ENCODE data around the gene CD82. TPM values are rescaled to one million over a fixed set of nuclear protein-coding genes. Genes with fewer than 3 reads are reported as not detected.

CD82 gene
- total RNA-seq, 1 donor, result 23.2 TPM

GRCh38 chr11:44570411-44571155 is 5.1 kb downstream of the CD82 start:
- H3K27ac ChIP-seq (ENCODE audit: low read depth, low read length), result no peak overlapping the region
- no peaks in the 10 kb centered on the region for H3K36me3 ChIP-seq (ENCODE audit: insufficient read depth, low read length)
- no peak for TF ChIP-seq CTCF (IDR thresholded peaks at IDR 0.05; ENCODE audit: extremely low read depth, low read depth, low read length)
- H3K79me2 ChIP-seq (ENCODE audit: insufficient read depth, low read length), result peaks cover 52% of the 10 kb centered on the region
- no peak overlapping the region for H2AFZ ChIP-seq (ENCODE audit: low read length)
- H3K4me2 ChIP-seq (ENCODE audit: insufficient read depth, low read length), result no peak overlapping the region
- no peak overlapping the region for H3K4me3 ChIP-seq (ENCODE audit: insufficient read depth, low read length)
- DNase-seq (ENCODE audit: insufficient read length, low spot score, missing footprints), result no peak
- H3K27me3 ChIP-seq (ENCODE audit: insufficient read depth, low read length), result no peaks in the 10 kb centered on the region
- H4K20me1 ChIP-seq (ENCODE audit: insufficient read depth, low read length), result no peaks in the 10 kb centered on the region
- H3K9me3 ChIP-seq (ENCODE audit: low read depth, low read length), result no peaks in the 10 kb centered on the region
- H3K4me1 ChIP-seq (ENCODE audit: insufficient read depth, low read length), result peaks cover 85% of the 10 kb centered on the region

- TF ChIP-seq CTCF (IDR thresholded peaks at IDR 0.05; ENCODE audit: extremely low read depth, low read depth, low read length), result no peak
- no peaks in the 10 kb centered on the region for H3K9me3 ChIP-seq (ENCODE audit: low read depth, low read length)
- H3K27me3 ChIP-seq (ENCODE audit: insufficient read depth, low read length), result no peaks in the 10 kb centered on the region
- no peak overlapping the region for H3K27ac ChIP-seq (ENCODE audit: low read depth, low read length)
- H3K4me2 ChIP-seq (ENCODE audit: insufficient read depth, low read length), result no peak overlapping the region
- DNase-seq (ENCODE audit: insufficient read length, low spot score, missing footprints), result no peak
- peaks cover 40% of the 10 kb centered on the region for H3K79me2 ChIP-seq (ENCODE audit: insufficient read depth, low read length)
- H3K36me3 ChIP-seq (ENCODE audit: insufficient read depth, low read length), result no peaks in the 10 kb centered on the region
- no peak overlapping the region for H2AFZ ChIP-seq (ENCODE audit: low read length)
- no peaks in the 10 kb centered on the region for H4K20me1 ChIP-seq (ENCODE audit: insufficient read depth, low read length)
- peaks cover 85% of the 10 kb centered on the region for H3K4me1 ChIP-seq (ENCODE audit: insufficient read depth, low read length)
- H3K4me3 ChIP-seq (ENCODE audit: insufficient read depth, low read length), result no peak overlapping the region
Measured at GRCh38 chr11:44571871-44572270, 6.4 kb downstream of the CD82 start.

- Histone ChIP-seq H3K4me1 (ENCODE audit: insufficient read depth, low read length) (peaks cover 85% of the 10 kb centered on the region), H3K9me3 (ENCODE audit: low read depth, low read length) (no peaks in the 10 kb centered on the region), H4K20me1 (ENCODE audit: insufficient read depth, low read length) (no peaks in the 10 kb centered on the region), H3K4me2 (ENCODE audit: insufficient read depth, low read length) (no peak overlapping the region), H2AFZ (ENCODE audit: low read length) (no peak overlapping the region), H3K4me3 (ENCODE audit: insufficient read depth, low read length) (no peak overlapping the region), H3K27ac (ENCODE audit: low read depth, low read length) (peak overlapping the region; percentile 93), H3K79me2 (ENCODE audit: insufficient read depth, low read length) (peaks cover 37% of the 10 kb centered on the region), H3K27me3 (ENCODE audit: insufficient read depth, low read length) (no peaks in the 10 kb centered on the region), H3K36me3 (ENCODE audit: insufficient read depth, low read length) (no peaks in the 10 kb centered on the region)
- DNase-seq (ENCODE audit: insufficient read length, low spot score, missing footprints), result no peak
- no peak for TF ChIP-seq CTCF (IDR thresholded peaks at IDR 0.05; ENCODE audit: extremely low read depth, low read depth, low read length)
Measured at GRCh38 chr11:44572436-44572835, 7.0 kb downstream of the CD82 start.

GRCh38 chr11:44572884-44573283 is 7.4 kb downstream of the CD82 start:
- no peak overlapping the region for H3K4me2 ChIP-seq (ENCODE audit: insufficient read depth, low read length)
- H3K27ac ChIP-seq (ENCODE audit: low read depth, low read length), result peak overlapping the region; percentile 93
- H3K27me3 ChIP-seq (ENCODE audit: insufficient read depth, low read length), result no peaks in the 10 kb centered on the region
- peaks cover 82% of the 10 kb centered on the region for H3K4me1 ChIP-seq (ENCODE audit: insufficient read depth, low read length)
- peaks cover 37% of the 10 kb centered on the region for H3K79me2 ChIP-seq (ENCODE audit: insufficient read depth, low read length)
- no peak overlapping the region for H2AFZ ChIP-seq (ENCODE audit: low read length)
- TF ChIP-seq CTCF (IDR thresholded peaks at IDR 0.05; ENCODE audit: extremely low read depth, low read depth, low read length), result no peak
- H3K9me3 ChIP-seq (ENCODE audit: low read depth, low read length), result no peaks in the 10 kb centered on the region
- no peaks in the 10 kb centered on the region for H4K20me1 ChIP-seq (ENCODE audit: insufficient read depth, low read length)
- no peak overlapping the region for H3K4me3 ChIP-seq (ENCODE audit: insufficient read depth, low read length)
- DNase-seq (ENCODE audit: insufficient read length, low spot score, missing footprints), result no peak
- no peaks in the 10 kb centered on the region for H3K36me3 ChIP-seq (ENCODE audit: insufficient read depth, low read length)
